Measurements from ENCODE around the gene PCBP3.

DNA sequence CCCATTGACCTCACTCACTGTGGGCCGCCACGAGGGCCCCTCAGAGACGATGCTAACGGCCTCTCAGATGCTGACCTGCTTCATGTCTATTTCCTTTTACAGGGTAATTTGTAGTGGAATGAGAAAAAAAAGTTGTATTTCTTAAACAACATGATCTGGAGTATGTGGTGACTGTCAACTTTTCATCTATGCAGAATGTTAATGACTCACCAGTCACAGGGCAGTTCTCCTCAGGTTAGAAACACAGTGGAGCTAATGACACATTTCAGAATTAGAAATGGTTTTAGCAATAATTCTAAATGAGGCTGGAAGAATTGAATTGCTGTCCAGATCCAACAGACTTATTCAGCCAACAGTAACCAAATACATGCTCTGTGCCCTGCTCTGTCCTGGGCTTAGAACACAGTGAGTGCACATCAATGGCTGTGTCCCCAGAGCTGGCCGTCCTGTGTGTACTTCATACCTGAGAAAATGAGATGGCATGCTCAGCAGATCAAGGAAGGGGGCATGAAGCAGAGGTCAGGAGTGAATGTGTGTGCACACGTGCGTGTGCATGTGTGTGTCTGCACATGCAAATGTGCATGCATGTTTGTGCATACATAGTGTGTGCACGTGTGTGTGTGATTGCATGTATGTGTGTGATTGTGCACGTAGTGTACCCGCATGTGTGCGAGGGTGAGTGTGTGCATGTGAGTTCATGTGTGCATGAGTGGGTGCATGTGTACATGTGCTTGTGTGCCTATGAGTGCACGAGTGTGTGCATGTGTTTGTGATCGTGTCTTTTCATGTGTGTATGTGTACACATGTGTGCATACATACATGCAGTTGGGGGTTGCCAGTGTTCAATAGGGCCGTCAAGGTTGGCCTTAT lies 145.3 kb downstream of the PCBP3 start:
- TF ChIP-seq, protein P1, sequence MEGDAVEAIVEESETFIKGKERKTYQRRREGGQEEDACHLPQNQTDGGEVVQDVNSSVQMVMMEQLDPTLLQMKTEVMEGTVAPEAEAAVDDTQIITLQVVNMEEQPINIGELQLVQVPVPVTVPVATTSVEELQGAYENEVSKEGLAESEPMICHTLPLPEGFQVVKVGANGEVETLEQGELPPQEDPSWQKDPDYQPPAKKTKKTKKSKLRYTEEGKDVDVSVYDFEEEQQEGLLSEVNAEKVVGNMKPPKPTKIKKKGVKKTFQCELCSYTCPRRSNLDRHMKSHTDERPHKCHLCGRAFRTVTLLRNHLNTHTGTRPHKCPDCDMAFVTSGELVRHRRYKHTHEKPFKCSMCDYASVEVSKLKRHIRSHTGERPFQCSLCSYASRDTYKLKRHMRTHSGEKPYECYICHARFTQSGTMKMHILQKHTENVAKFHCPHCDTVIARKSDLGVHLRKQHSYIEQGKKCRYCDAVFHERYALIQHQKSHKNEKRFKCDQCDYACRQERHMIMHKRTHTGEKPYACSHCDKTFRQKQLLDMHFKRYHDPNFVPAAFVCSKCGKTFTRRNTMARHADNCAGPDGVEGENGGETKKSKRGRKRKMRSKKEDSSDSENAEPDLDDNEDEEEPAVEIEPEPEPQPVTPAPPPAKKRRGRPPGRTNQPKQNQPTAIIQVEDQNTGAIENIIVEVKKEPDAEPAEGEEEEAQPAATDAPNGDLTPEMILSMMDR (IDR thresholded peaks at IDR 0.05) = no peak
- no peak for TF ChIP-seq POLR2AphosphoS5 (IDR thresholded peaks at IDR 0.05; ENCODE audit: low read depth, low read length)
- TF ChIP-seq, protein P2, sequence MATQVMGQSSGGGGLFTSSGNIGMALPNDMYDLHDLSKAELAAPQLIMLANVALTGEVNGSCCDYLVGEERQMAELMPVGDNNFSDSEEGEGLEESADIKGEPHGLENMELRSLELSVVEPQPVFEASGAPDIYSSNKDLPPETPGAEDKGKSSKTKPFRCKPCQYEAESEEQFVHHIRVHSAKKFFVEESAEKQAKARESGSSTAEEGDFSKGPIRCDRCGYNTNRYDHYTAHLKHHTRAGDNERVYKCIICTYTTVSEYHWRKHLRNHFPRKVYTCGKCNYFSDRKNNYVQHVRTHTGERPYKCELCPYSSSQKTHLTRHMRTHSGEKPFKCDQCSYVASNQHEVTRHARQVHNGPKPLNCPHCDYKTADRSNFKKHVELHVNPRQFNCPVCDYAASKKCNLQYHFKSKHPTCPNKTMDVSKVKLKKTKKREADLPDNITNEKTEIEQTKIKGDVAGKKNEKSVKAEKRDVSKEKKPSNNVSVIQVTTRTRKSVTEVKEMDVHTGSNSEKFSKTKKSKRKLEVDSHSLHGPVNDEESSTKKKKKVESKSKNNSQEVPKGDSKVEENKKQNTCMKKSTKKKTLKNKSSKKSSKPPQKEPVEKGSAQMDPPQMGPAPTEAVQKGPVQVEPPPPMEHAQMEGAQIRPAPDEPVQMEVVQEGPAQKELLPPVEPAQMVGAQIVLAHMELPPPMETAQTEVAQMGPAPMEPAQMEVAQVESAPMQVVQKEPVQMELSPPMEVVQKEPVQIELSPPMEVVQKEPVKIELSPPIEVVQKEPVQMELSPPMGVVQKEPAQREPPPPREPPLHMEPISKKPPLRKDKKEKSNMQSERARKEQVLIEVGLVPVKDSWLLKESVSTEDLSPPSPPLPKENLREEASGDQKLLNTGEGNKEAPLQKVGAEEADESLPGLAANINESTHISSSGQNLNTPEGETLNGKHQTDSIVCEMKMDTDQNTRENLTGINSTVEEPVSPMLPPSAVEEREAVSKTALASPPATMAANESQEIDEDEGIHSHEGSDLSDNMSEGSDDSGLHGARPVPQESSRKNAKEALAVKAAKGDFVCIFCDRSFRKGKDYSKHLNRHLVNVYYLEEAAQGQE (IDR thresholded peaks at IDR 0.05; ENCODE audit: insufficient read depth in 1 of 2, low read depth in 2 of 2, low read length in 1 of 2) = no peak

All from Panc1 (cell line).